CD4-positive, alpha-beta T cell treated with Interleukin-15 for 4 hours (primary cell): Measurements from ENCODE around the gene NLRP12.
"Not testable (repeated sequence)": the region's sequence is repeated elsewhere in the genome, so short reads cannot be mapped to it uniquely, and the experiment has no call there.

Source experiments
- DNase-seq: peaks from one replicate; pipeline ENCODE4 v3.0.0-alpha.2; 2020; ENCODE audit warnings: low spot score

The NLRP12 gene, protein sequence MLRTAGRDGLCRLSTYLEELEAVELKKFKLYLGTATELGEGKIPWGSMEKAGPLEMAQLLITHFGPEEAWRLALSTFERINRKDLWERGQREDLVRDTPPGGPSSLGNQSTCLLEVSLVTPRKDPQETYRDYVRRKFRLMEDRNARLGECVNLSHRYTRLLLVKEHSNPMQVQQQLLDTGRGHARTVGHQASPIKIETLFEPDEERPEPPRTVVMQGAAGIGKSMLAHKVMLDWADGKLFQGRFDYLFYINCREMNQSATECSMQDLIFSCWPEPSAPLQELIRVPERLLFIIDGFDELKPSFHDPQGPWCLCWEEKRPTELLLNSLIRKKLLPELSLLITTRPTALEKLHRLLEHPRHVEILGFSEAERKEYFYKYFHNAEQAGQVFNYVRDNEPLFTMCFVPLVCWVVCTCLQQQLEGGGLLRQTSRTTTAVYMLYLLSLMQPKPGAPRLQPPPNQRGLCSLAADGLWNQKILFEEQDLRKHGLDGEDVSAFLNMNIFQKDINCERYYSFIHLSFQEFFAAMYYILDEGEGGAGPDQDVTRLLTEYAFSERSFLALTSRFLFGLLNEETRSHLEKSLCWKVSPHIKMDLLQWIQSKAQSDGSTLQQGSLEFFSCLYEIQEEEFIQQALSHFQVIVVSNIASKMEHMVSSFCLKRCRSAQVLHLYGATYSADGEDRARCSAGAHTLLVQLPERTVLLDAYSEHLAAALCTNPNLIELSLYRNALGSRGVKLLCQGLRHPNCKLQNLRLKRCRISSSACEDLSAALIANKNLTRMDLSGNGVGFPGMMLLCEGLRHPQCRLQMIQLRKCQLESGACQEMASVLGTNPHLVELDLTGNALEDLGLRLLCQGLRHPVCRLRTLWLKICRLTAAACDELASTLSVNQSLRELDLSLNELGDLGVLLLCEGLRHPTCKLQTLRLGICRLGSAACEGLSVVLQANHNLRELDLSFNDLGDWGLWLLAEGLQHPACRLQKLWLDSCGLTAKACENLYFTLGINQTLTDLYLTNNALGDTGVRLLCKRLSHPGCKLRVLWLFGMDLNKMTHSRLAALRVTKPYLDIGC

DNA sequence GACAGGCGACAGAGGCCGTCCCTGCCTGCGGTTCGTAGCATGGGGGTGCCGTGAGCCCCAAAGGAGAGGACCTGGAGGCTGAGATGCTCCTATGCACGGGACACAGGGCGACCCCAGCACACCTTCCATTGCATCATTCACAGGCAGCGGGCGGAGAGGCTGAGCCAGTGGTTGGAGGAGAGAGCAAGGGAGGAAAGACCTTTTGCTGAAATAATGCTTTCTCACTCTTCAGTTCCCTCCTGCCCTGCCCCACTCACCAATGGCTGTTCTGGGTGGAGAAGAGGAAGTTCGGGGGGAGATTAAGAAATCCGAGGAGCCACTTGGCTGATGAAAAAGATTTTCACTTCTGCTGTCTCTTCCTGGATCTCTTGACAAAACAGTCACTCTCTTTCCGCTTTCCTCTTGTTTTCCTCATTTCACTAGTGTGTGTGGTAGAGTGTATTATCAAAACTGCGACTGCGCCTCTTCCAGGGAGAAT, at the start of gene NLRP12:
Gene NLRP12 (minus strand): TSS at position 181 of the 478 bp plus-strand sequence. CDS start 140 bp downstream, at position 41.
- peak; percentile 7 for DNase-seq

DNA sequence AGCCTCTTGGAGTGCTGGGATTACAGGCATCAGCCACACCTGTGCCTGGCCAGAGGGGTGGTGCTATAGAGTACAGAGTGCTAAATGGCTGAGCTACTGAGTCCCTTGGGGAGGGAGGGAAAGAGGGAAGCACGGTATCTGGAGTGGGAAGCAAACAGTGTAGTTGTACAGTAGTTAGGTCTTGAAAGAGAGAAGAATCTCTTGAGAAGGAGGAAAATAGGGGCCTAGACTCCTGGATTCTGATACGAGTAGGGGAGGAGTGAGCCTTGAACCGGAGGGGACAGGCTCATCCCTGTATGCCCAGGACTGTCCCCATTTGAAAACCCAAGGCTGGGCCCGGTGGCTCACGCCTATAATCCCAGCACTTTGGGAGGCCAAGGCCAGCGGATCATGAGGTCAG, 48.6 kb upstream of the NLRP12 start:
- DNase-seq: no peak

DNA sequence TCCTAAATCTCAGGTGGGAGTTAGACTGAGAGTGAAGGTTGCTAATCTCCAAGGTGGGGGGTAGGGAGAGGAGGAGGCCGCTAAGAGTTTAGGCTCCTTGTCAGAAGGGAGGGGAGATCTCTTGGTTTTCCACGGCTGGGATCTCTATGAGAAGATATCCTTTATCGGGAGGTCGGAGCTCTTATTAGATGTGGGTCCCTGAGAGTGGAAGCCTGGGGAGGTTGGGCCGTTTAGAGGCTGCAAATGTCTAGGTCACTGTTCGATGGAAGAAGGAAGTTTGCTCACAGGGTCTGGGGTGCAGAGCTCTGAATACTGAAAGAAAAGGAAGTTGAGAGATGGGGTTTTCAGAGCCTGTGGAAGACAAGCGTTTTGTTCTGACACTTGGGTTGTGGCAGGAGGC, 47.3 kb upstream of the NLRP12 start:
- no peak for DNase-seq

DNA sequence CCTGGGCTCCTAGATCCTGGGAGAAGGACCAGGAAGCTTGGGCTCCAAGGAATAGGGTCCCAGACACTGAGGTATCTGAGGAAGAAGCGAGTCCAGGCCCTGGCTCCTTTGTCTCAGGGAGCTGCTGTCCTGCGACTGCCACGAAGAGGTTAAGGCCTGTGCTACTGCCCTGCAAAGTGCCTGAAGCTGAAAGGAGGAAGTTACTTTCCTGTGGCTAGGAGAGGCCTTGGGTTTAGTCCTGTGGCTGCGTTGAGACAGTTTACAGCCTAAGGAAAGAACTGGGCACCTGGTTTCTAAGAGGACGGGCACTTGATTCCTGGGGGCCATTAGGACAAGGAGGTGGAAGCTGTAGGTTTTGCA, 46.4 kb upstream of the NLRP12 start:
- no peak for DNase-seq

DNA sequence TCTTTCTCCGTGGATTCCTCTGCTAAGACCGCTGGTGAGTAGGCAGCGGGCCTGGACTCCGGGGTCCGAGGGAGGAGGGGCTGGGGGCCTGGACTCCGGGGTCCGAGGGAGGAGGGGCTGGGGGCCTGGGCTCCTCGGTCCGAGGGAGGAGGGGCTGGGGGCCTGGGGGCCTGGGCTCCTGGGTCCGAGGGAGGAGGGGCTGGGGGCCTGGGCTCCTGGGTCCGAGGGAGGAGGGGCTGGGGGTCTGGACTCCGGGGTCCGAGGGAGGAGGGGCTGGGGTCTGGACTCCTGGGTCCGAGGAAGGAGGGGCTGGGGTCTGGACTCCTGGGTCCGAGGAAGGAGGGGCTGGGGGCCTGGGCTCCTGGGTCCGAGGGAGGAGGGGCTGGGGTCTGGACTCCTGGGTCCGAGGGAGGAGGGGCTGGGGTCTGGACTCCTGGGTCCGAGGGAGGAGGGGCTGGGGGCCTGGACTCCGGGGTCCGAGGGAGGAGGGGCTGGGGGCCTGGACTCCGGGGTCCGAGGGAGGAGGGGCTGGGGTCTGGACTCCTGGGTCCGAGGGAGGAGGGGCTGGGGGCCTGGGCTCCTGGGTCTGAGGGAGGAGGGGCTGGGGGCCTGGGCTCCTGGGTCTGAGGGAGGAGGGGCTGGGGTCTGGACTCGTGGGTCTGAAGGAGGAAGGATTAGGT, 45.8 kb upstream of the NLRP12 start:
- not testable (repeated sequence) for DNase-seq

DNA sequence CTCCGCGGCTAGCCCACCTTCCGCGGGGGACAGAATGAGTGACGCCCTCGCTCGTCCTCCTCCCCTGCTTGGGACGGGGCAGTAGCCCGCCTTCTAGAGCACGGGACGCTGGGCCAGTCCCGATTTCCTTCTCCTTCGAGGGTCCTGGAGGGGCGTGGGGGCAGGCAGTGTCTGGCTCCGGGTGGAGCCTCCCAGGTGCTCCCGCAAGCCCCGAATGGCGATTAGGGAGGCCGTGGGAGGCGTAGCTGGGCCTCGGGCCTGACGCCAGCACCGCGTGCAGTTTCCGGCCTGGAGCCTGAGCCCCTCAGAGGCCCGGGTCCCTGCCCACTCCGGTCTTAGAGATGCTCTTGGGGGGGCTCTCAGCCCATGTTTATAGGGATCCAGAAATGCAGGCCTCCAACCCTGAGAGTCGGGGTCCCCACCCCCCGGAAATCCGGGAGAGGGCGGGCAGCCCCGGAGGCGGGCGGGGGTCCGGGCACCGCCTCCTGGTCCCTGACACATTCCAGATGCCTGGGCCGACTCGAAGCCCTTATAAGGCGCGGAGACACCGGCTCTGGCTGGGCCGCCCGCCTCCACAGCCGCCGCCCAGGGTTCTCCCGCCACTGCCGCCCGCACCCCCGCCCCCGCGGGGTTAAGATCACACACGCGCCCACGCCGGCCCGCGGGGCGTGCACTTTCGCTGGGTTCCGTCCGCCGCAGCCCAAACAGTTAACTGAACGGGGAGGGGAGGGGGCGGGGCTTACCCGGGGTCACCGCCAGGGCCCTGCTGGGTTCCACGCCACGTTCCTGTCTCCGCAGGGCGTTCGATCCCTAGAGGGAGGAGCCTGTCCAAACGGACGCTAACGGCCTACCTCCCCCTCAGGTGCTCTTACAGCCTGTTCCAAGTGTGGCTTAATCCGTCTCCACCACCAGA, 45.0 kb upstream of the NLRP12 start:
- DNase-seq: peak; percentile 92

DNA sequence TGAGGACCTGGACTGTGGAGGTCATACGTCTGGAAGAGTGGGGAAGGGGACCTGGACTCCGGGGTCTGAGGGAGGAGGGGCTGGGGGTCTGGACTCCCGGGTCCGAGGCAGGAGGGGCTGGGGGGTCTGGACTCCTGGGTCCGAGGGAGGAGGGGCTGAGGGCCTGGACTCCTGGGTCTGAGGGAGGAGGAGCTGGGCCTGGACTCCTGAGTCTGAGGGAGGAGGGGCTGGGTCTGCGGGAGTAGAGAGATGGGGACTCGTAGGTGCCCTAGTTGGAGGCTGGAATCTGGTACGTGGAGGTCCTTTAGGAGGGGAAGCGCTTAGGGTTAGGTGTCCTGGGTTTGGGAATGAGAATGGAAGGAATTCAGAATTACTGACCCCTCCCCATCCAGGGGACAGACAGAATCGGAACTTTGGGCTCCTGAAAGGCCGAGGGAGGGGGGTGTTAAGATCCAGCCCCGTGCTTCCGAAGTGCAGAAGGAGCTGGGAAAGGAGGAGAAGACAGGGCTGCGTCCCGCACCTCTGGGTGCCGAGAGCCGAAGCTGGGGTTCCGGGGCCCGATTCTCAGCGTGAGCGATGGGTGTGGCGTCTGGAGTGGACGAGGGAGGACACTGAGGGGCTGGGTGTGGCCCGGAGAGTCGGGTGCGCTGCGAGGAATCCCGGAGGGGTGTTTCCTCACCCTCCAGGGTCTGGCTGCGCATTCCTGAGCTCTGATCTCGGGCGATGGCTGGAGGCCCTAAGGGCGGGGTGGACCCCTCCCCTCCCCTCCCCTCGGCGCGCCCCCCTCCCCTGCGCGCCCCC, 44.2 kb upstream of the NLRP12 start:
- DNase-seq: peak; percentile 57

DNA sequence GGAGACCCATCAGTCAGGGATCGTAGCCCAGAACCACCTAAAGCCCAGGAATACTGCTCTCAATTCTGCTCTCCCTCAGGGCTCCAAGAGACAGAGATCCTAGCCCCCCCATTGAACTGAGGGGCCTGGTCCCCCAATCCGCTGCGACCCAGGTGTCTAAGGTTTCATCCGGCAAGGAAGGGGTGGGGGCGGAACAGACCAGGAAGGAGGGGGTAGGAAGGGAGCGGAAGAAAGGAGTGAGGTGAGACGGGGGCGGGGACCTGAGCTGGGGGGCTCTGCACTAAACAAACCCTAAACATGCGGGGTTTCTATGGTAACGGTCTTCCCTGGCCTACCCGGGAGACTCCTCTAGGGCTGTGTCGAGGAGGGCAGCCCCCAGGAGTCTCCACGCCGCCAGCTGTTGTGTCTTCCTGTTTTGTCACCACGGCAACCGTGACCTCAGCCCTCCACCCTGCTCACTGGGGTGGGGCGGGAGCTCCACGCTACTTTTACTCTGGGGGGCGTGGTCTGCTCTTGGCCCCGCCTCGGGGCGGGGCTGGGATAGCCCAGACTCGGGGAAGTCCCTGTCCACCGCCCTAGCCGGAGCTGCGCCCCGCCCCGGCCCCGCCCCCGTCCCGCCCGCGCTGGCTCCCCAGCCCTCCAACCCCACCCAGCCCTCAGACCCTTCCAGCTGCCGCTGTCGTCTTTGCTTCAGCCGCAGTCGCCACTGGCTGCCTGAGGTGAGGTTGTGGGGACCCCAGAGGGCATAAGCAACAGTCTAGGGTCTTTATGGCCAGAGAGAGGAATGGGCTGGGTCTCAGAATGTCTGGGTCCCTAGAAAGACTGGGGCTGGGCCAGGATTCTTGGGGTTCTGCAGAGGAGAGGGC, 43.3 kb upstream of the NLRP12 start, which contains the start of gene MYADM:
Gene MYADM (plus strand): TSS at position 659 of the 866 bp plus-strand sequence. CDS start 5,647 bp downstream, outside the sequence.
- peak; percentile 100 for DNase-seq

DNA sequence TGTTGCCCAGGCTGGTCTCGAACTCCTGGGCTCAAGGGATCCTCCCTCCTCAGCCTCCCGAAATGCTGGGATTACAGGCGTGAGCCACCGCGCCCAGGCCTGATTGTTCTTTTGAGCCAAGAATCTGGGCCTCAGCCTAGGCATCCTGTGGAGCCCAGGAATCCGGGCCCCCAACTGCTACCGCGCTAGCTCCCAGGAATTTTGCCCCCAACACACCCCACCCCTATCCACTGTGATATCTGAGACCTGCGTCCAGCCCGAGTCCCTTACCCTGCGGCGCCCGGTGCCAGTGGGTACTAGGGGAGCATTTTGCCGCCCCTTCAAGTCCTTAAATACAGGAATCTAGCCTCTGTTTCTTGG, 42.7 kb upstream of the NLRP12 start:
- DNase-seq: no peak

DNA sequence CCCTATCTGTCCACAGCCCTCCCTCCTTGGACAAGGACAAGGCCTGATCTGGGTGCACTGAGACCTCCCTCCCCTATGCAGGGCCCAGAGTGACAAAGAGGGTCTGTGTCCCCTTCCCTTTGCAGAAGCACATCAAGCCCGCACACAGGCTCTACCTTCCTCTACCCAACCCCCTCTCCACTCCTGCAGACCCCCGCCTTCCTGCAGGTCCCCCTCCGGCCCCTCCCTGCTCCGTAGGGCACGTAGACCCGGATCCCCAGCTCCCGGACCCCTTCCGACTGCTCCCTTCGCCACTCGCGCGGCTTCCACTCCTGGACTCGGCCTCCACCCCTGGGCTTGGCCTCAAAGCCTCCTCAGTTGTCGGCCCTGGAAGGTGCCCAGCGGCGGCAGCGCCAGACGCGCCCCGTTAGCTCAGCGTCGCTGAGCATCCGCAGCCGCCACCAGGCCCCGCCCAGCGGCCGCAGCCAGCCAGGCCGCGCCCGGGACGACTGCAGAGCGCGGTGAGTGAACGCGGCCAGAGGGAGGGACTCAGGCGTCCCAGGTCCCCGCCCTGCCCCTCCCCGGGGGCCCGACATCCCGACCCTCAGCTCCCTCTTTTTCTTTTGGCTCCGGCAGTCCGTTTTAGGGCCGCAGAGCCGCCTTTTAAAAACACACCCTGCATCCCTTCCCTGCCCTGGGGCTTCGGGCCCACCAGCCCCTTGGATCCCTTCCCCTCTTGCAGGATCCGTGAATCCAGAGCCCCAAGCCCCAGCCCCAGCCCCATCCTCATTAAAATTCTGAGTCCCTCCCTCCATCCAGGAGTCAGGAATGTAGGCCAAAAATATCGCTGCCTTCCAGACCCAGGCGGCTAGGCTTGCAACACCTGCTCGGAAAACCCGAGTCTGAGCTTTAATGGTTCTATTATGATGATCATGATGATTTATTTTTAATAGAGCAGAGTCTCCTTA, 42.1 kb upstream of the NLRP12 start:
- DNase-seq: peak; percentile 81

DNA sequence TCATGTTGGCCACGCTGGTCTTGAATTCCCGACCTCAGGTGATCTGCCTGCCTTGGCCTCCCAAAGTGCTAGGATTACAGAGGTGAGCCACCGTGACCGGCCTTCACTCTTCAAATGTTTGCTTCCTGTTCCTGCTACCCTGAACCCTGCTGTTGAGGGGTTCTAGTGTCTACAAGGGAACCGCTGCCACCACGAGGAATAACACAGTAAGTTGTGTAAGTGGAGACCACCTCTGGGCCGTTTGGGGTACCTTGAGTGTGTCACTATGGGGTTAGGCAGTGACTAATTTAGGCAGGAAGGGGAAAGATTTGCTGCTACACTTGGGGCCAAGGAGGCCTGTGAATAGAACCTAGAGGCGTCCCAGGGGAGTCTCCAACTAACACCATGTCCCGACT, 41.4 kb upstream of the NLRP12 start:
- peak; percentile 48 for DNase-seq

DNA sequence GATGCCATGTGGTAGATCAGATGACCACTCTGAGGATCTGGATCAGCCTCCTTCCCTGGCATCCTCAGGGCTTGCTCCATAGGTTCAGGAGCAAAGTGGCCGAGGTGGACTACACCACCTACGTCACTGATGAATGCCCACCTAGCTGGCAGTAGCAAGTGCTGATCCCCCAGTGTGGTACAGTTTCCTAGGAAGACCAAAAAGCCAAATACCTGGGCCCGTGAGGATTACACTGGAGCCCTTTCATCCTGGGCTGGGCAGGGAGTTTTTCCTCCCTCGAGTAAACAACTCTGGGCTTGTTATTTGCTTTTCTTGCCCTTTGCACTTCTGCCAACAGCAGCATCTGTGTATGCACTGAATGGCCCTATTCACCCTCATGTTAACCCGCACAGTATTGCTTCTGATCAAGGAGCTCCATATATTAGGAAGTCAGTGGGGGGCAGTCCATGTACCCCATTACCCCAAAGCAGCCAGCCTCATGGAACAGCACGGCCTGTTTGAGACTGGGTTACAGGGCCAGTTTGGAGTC, 40.3 kb upstream of the NLRP12 start:
- no peak for DNase-seq

DNA sequence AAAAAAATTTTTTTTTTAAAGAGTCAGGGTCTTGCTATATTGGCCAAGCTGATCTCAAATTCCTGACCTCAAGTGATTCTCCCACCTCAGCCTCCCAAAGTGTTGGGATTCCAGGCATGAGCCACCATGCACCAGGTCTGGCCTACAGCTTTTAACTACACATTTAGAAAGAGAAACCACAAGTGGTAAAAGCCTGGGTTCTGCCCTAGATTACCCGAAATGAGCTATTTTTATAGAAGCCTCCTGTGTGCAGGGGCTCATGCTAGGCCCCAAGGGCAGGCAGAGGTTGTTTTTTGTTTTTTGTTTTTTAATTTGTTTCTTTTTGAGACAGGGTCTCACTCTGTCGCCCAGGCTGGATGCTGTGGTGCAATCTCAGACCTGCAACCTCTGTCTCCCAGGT, 29.6 kb upstream of the NLRP12 start:
- DNase-seq: no peak

DNA sequence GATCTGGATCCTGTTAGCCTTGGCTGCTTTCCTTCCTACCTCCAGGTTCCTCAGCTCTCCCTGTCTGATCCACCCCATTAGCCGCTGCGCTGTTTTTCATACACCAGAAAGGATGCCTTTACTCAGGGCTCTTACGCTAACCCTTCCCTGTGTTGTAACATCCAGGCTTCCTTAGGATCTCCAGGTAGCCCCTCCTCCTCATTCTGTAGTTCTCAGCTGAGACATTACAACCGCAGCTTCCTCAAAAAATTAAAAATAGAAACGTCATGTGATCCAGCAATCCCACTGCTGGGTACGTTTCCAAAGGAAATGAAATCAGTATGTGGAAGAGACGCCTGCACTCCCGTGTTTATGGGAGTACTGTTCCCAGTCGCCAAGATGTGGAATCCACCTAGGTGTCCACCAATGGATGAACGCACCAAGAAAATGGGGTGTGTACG, 25.1 kb upstream of the NLRP12 start:
- no peak for DNase-seq

DNA sequence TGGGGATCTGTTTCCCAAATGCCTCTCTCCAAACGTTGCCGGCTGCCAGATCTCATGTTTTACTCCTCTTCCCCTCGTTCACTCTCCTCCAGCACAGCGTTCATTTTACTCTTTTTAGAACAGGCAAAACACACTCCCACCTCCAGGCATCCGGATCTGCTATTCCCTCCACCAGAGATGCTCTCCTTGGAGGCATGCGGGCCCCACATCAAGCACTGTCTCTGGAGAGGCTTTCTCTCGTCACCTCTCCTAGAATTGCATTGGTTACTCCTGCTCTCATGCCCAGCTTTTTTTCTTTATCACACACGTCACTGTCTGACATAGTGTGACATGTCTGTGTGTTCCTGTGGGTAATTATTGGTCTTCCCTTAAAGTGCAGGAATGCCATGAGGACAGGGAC, 23.4 kb upstream of the NLRP12 start:
- DNase-seq: no peak

DNA sequence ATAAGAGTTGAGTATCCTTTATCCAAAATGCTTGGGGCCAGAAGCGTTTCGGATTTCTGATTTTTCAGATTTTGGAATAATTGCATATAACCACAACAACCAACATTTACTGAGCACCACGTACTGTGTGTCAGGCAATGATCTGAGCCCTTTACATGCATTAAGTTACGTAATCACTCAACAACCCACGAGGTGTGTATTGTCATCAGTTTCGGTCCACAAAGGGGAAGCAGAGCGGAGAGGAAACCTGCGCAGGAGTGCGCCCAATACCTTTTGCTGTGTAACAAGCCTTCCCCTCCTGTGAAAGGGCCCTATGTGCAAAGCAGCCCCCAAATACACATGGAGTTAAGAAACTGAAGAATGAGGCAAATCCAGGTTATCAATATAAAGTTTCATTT, 20.7 kb upstream of the NLRP12 start:
- DNase-seq: no peak

DNA sequence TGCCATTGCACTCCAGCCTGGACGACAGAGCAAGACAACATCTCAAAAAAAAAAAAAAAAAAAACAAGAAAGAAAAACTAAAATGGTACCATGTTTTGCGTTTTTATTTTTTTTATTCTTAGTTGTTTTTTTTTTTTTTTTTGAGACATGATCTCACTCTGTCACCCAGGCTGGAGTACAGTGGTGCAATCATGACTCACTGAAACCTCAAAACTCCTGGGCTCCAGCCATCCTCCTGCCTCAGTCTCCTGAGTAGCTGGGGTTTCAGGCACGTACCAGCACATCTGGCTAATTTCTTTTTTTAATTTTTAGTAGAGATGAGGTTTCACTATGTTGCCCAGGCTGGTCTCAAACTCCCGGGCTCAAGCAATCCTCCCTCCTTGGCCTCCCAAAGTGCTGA, 16.8 kb upstream of the NLRP12 start:
- not testable (repeated sequence) for DNase-seq

DNA sequence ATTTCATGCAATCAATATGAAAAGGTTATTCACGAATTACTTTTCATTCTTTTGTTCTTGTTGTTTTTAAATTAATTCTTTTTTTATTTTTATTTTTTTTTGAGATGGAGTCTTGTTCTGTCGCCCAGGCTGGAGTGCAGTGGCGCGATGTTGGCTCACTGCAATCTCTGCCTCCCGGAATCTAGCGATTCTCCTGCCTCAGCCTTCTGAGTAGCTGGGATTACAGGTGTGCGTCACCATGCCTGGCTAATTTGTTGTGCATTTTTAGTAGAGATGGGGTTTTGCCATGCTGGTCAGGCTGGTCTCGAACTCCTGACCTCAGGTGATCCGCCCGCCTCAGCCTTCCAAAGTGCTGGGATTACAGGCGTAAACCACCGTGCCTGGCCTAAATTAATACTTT, 16.1 kb upstream of the NLRP12 start:
- not testable (repeated sequence) for DNase-seq
